ENCODE results near the gene VTI1A.

GRCh38 chr10:112672706-112673105 lies 225.7 kb downstream of the VTI1A start:
- TF ChIP-seq POLR2A (IDR thresholded peaks at IDR 0.05) (no peak), CTCF (IDR thresholded peaks at IDR 0.05) (no peak)

All from esophagus squamous epithelium (tissue), 4 donors.